OCI-LY3 (cell line): ENCODE data around the gene WFDC8.

ENCODE experiments used
- H2AFZ ChIP-seq: fragments of 200-600, 300-600 bp; shearing (Covaris generic); 2 replicates; pipeline ENCODE4 v1.6.0; 2014; ENCODE audit warnings: antibody characterized with exemption, low read depth, low read length
- H3K27ac ChIP-seq: fragments of 200-600, 300-600 bp; sonication (generic); 2 replicates; pipeline ENCODE4 v1.5.1; 2014; ENCODE audit warnings: mild to moderate bottlenecking, low read length, moderate library complexity, mixed read lengths
- H3K27me3 ChIP-seq: fragments of 200-600, 300-600 bp; sonication (generic); 2 replicates; pipeline ENCODE4 v1.6.1; 2014; ENCODE audit warnings: low read depth, low read length, mixed read lengths
- H3K36me3 ChIP-seq: fragments of 200-600, 300-600 bp; sonication (generic); replicated peaks from 2 replicates; pipeline ENCODE3; 2014; ENCODE audit warnings: low read depth, low read length, mixed read lengths
- H3K4me1 ChIP-seq: fragments of 300-600, 200-600 bp; sonication (generic); 2 replicates; pipeline ENCODE4 v1.6.1; 2014; ENCODE audit warnings: low read length, mixed read lengths
- H3K4me2 ChIP-seq: fragments of 200-600, 300-600 bp; sonication (generic); 2 replicates; pipeline ENCODE4 v1.6.1; 2014; ENCODE audit warnings: low read length, mixed read lengths
- H3K4me3 ChIP-seq: fragments of 300-600, 200-600 bp; sonication (generic); 2 replicates; pipeline ENCODE4 v1.5.1; 2014; ENCODE audit warnings: antibody characterized with exemption, mild to moderate bottlenecking, low read length, moderate library complexity
- H3K79me2 ChIP-seq: fragments of 300-600, 200-600 bp; shearing (Covaris generic); 2 replicates; pipeline ENCODE4 v1.6.1; 2014; ENCODE audit warnings: mild to moderate bottlenecking, low read length, mixed read lengths
- H3K9ac ChIP-seq: fragments of 300-600, 200-600 bp; shearing (Covaris generic); 2 replicates; pipeline ENCODE4 v1.6.0; 2014; ENCODE audit warnings: mild to moderate bottlenecking, low read length, moderate library complexity
- H3K9me3 ChIP-seq: fragments of 200-600, 300-600 bp; shearing (Covaris generic); 2 replicates; pipeline ENCODE4 v1.6.1; 2014; ENCODE audit warnings: low read length, mixed read lengths; ENCODE audit not compliant: insufficient read depth
- H4K20me1 ChIP-seq: fragments of 200-600, 300-600 bp; sonication (generic); 2 replicates; pipeline ENCODE4 v1.6.1; 2016; ENCODE audit warnings: low read length, mixed read lengths; ENCODE audit not compliant: insufficient read depth
- CTCF ChIP-seq: fragments of 200-600, 300-600 bp; sonication (generic); IDR thresholded peaks from 2 replicates; pipeline ENCODE4 v1.5.1; 2014; ENCODE audit warnings: antibody characterized with exemption, low read length, low read depth
- EZH2phosphoT487 ChIP-seq: fragments of 200-600 bp; shearing (Covaris generic); IDR thresholded peaks from 2 replicates; pipeline ENCODE4 v1.6.1; 2018; ENCODE audit warnings: antibody characterized with exemption, mixed run types, low read depth

Gene WFDC8

GRCh38 chr20:45503403-45503802 lies 75.7 kb downstream of the WFDC8 start:
- no peak overlapping the region for H2AFZ ChIP-seq
- peaks cover 76% of the 10 kb centered on the region for H3K27me3 ChIP-seq
- no peaks in the 10 kb centered on the region for H3K79me2 ChIP-seq
- H4K20me1 ChIP-seq = no peaks in the 10 kb centered on the region; the same call in 1 of the 2 replicates
- no peak overlapping the region for H3K4me2 ChIP-seq
- H3K9ac ChIP-seq = no peak overlapping the region
- no peaks in the 10 kb centered on the region for H3K9me3 ChIP-seq
- H3K4me1 ChIP-seq = peaks cover 22% of the 10 kb centered on the region
- no peak for TF ChIP-seq CTCF
- TF ChIP-seq EZH2phosphoT487 = no peak
- H3K36me3 ChIP-seq = no peaks in the 10 kb centered on the region
- no peak overlapping the region for H3K27ac ChIP-seq
- no peak overlapping the region for H3K4me3 ChIP-seq

GRCh38 chr20:45502561-45502960 lies 76.5 kb downstream of the WFDC8 start:
- no peaks in the 10 kb centered on the region for H3K36me3 ChIP-seq
- TF ChIP-seq EZH2phosphoT487 (no peak), CTCF (no peak)
- no peak overlapping the region for H3K27ac ChIP-seq
- no peaks in the 10 kb centered on the region for H3K79me2 ChIP-seq
- no peaks in the 10 kb centered on the region; the same call in 1 of the 2 replicates for H4K20me1 ChIP-seq
- H3K4me2 ChIP-seq = no peak overlapping the region
- no peak overlapping the region for H3K4me3 ChIP-seq
- H2AFZ ChIP-seq = no peak overlapping the region
- peaks cover 74% of the 10 kb centered on the region for H3K27me3 ChIP-seq
- no peaks in the 10 kb centered on the region for H3K9me3 ChIP-seq
- no peak overlapping the region for H3K9ac ChIP-seq
- peaks cover 13% of the 10 kb centered on the region for H3K4me1 ChIP-seq
